Measurements from ENCODE around the gene IRX6. TPM values are rescaled to one million over a fixed set of nuclear protein-coding genes. Genes with fewer than 3 reads are reported as not detected.

Gene IRX6
- polyA plus RNA-seq, 1 donor (not counting 4 experiments of a cell fraction or from before 2014, with no cell fraction given) = not detected

- Histone ChIP-seq H2AFZ (ENCODE audit: control insufficient read depth, low read length) (no peak overlapping the region), H3K4me2 (ENCODE audit: control insufficient read depth, extremely low read depth, insufficient read depth, low read depth, low read length) (no peak overlapping the region), H3K27me3 (ENCODE audit: control insufficient read depth, extremely low read depth, insufficient read depth, low read length) (peaks cover 3% of the 10 kb centered on the region), H3K9me1 (ENCODE audit: control insufficient read depth, extremely low read depth, insufficient read depth, low read length) (no peaks in the 10 kb centered on the region), H3K9me3 (ENCODE audit: control insufficient read depth, low read depth, low read length) (no peaks in the 10 kb centered on the region), H3K4me3 (ENCODE audit: control insufficient read depth in 2 of 3, extremely low read depth in 1 of 3, insufficient read depth in 2 of 3, low read depth in 1 of 3, low read length in 3 of 3) (no peak overlapping the region), H3K27ac (ENCODE audit: control insufficient read depth, insufficient read depth, low read length) (no peak overlapping the region), H3K4me1 (ENCODE audit: control insufficient read depth, extremely low read depth, insufficient read depth, low read length) (no peaks in the 10 kb centered on the region), H3K36me3 (ENCODE audit: control insufficient read depth in 2 of 2, extremely low read depth in 1 of 2, insufficient read depth in 2 of 2, low read length in 2 of 2) (no peaks in the 10 kb centered on the region), H3K79me2 (ENCODE audit: control insufficient read depth, insufficient read depth, low read length) (no peaks in the 10 kb centered on the region), H4K20me1 (ENCODE audit: control insufficient read depth, extremely low read depth, insufficient read depth, low read length) (no peaks in the 10 kb centered on the region), H3K9ac (ENCODE audit: control insufficient read depth, extremely low read depth, insufficient read depth, low read length) (no peak overlapping the region)
- no peak for DNase-seq (ENCODE audit: low read depth, low spot score)
- no peak for FAIRE-seq
- dilution Hi-C loops (cut with MboI; ENCODE audit: extremely low pct_ligation_motif_present, low sequenced_read_pairs) = no loop called here
- TF ChIP-seq EZH2 (IDR thresholded peaks at IDR 0.05; ENCODE audit: low read length) = no peak
These were observed 27.0 kb downstream of the IRX6 start for GRCh38 chr16:55350984-55351383.

- no peaks in the 10 kb centered on the region for H3K9me3 ChIP-seq (ENCODE audit: control insufficient read depth, low read depth, low read length)
- no peaks in the 10 kb centered on the region for H3K4me1 ChIP-seq (ENCODE audit: control insufficient read depth, extremely low read depth, insufficient read depth, low read length)
- H2AFZ ChIP-seq (ENCODE audit: control insufficient read depth, low read length) = no peak overlapping the region
- H3K4me2 ChIP-seq (ENCODE audit: control insufficient read depth, extremely low read depth, insufficient read depth, low read depth, low read length) = no peak overlapping the region
- DNase-seq (ENCODE audit: low read depth, low spot score) (no peak), FAIRE-seq (no peak)
- peaks cover 3% of the 10 kb centered on the region for H3K27me3 ChIP-seq (ENCODE audit: control insufficient read depth, extremely low read depth, insufficient read depth, low read length)
- dilution Hi-C loops (cut with MboI; ENCODE audit: extremely low pct_ligation_motif_present, low sequenced_read_pairs) = no loop called here
- no peaks in the 10 kb centered on the region for H3K9me1 ChIP-seq (ENCODE audit: control insufficient read depth, extremely low read depth, insufficient read depth, low read length)
- H3K4me3 ChIP-seq (ENCODE audit: control insufficient read depth in 2 of 3, extremely low read depth in 1 of 3, insufficient read depth in 2 of 3, low read depth in 1 of 3, low read length in 3 of 3) = no peak overlapping the region
- no peaks in the 10 kb centered on the region for H4K20me1 ChIP-seq (ENCODE audit: control insufficient read depth, extremely low read depth, insufficient read depth, low read length)
- TF ChIP-seq EZH2 (IDR thresholded peaks at IDR 0.05; ENCODE audit: low read length) (no peak), CTCF (optimal IDR thresholded peaks at IDR 0.05 in 1 of 3, IDR thresholded peaks at IDR 0.05 in 1 of 3, conservative IDR thresholded peaks at IDR 0.05 in 1 of 3; ENCODE audit: extremely low read depth in 1 of 3, insufficient read depth in 2 of 3, low read length in 3 of 3) (no peak)
- no peaks in the 10 kb centered on the region for H3K79me2 ChIP-seq (ENCODE audit: control insufficient read depth, insufficient read depth, low read length)
- H3K27ac ChIP-seq (ENCODE audit: control insufficient read depth, insufficient read depth, low read length) = no peak overlapping the region
- no peaks in the 10 kb centered on the region for H3K36me3 ChIP-seq (ENCODE audit: control insufficient read depth in 2 of 2, extremely low read depth in 1 of 2, insufficient read depth in 2 of 2, low read length in 2 of 2)
- H3K9ac ChIP-seq (ENCODE audit: control insufficient read depth, extremely low read depth, insufficient read depth, low read length) = no peak overlapping the region
These were observed 27.9 kb downstream of the IRX6 start for GRCh38 chr16:55351936-55352335.

GRCh38 chr16:55357241-55357640 lies 33.2 kb downstream of the IRX6 start:
- Histone ChIP-seq H3K4me1 (ENCODE audit: control insufficient read depth, extremely low read depth, insufficient read depth, low read length) (no peaks in the 10 kb centered on the region), H3K9ac (ENCODE audit: control insufficient read depth, extremely low read depth, insufficient read depth, low read length) (no peak overlapping the region), H3K4me2 (ENCODE audit: control insufficient read depth, extremely low read depth, insufficient read depth, low read depth, low read length) (no peak overlapping the region), H3K27ac (ENCODE audit: control insufficient read depth, insufficient read depth, low read length) (no peak overlapping the region), H3K9me3 (ENCODE audit: control insufficient read depth, low read depth, low read length) (no peaks in the 10 kb centered on the region), H3K79me2 (ENCODE audit: control insufficient read depth, insufficient read depth, low read length) (no peaks in the 10 kb centered on the region), H4K20me1 (ENCODE audit: control insufficient read depth, extremely low read depth, insufficient read depth, low read length) (no peaks in the 10 kb centered on the region), H3K9me1 (ENCODE audit: control insufficient read depth, extremely low read depth, insufficient read depth, low read length) (no peaks in the 10 kb centered on the region), H2AFZ (ENCODE audit: control insufficient read depth, low read length) (no peak overlapping the region), H3K27me3 (ENCODE audit: control insufficient read depth, extremely low read depth, insufficient read depth, low read length) (peaks cover 3% of the 10 kb centered on the region), H3K36me3 (ENCODE audit: control insufficient read depth in 2 of 2, extremely low read depth in 1 of 2, insufficient read depth in 2 of 2, low read length in 2 of 2) (no peaks in the 10 kb centered on the region), H3K4me3 (ENCODE audit: control insufficient read depth in 2 of 3, extremely low read depth in 1 of 3, insufficient read depth in 2 of 3, low read depth in 1 of 3, low read length in 3 of 3) (no peak overlapping the region)
- no peak for DNase-seq (ENCODE audit: low read depth, low spot score)
- dilution Hi-C loops (cut with MboI; ENCODE audit: extremely low pct_ligation_motif_present, low sequenced_read_pairs) = no loop called here
- no peak for FAIRE-seq
- no peak for TF ChIP-seq EZH2 (IDR thresholded peaks at IDR 0.05; ENCODE audit: low read length)
- TF ChIP-seq CTCF (optimal IDR thresholded peaks at IDR 0.05 in 1 of 3, IDR thresholded peaks at IDR 0.05 in 1 of 3, conservative IDR thresholded peaks at IDR 0.05 in 1 of 3; ENCODE audit: extremely low read depth in 1 of 3, insufficient read depth in 2 of 3, low read length in 3 of 3) = no peak

All from keratinocyte (primary cell).